ENCODE results near the gene EXTL1.

DNA sequence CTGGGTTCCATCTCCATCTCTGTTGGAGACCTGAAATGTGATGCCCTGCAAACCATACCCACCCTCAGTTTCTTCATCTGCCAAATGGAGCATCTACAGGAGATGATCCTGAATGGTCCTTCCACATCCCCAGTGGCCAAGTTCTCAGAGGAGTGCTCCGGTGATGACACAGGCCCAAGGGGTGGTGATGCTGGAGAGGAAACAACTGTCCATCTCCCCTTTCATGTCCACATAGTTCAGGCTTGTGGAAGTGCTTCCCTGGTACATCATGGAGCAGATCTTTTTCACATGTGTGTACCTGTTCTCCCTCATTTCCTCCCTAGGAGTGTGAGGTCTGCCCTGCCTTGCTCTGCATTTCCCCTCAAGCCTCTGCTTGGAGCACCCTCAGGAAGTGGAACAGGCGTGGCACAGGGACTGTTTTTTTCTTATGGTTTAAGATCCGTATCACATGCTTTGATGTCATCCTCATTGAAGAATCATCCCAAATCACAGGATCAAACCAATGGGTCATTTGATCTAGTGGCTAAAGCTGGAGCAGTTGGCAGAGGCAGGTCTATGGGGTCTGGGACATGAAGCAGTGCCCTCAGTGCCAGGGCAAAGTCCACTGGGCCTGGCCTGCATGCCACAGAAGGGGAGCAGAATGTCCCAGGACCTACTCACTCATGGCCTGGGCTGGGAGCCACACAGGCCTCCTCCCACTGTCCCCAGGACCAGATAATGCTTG lies 54.0 kb downstream of the EXTL1 start:
- TF ChIP-seq, protein P1, sequence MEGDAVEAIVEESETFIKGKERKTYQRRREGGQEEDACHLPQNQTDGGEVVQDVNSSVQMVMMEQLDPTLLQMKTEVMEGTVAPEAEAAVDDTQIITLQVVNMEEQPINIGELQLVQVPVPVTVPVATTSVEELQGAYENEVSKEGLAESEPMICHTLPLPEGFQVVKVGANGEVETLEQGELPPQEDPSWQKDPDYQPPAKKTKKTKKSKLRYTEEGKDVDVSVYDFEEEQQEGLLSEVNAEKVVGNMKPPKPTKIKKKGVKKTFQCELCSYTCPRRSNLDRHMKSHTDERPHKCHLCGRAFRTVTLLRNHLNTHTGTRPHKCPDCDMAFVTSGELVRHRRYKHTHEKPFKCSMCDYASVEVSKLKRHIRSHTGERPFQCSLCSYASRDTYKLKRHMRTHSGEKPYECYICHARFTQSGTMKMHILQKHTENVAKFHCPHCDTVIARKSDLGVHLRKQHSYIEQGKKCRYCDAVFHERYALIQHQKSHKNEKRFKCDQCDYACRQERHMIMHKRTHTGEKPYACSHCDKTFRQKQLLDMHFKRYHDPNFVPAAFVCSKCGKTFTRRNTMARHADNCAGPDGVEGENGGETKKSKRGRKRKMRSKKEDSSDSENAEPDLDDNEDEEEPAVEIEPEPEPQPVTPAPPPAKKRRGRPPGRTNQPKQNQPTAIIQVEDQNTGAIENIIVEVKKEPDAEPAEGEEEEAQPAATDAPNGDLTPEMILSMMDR (IDR thresholded peaks at IDR 0.05; ENCODE audit: extremely low read depth in 1 of 2, insufficient read depth in 1 of 2, low read depth in 1 of 2, low read length in 2 of 2) = no peak
- TF ChIP-seq POLR2AphosphoS5 (IDR thresholded peaks at IDR 0.05; ENCODE audit: insufficient read depth, low read depth, low read length) = no peak
- TF ChIP-seq POLR2A (IDR thresholded peaks at IDR 0.05; ENCODE audit: low read depth, low read length) = no peak
- TF ChIP-seq MAX (IDR thresholded peaks at IDR 0.05; ENCODE audit: insufficient read depth, insufficient read length) = no peak
